Psoas muscle (tissue), 8 donors: ENCODE data around the gene TENT4A. TPM values are rescaled to one million over a fixed set of nuclear protein-coding genes. Genes with fewer than 3 reads are reported as not detected.

Experiments used
- ATAC-seq, 4 donors: fragments of 200-7000 bp; cut with Tn5 transposase; one replicate each; pipeline ENCODE4 v1.9.1; 2020; ENCODE audit warnings: moderate library complexity in 3 of 4, mild to moderate bottlenecking in 2 of 4
- DNase-seq, 2 donors: peaks; one replicate each; pipeline ENCODE4 v3.0.0-alpha.2; 2020
- H3K27ac ChIP-seq: fragments of 200-600 bp; one replicate; pipeline ENCODE4 v1.8.0; 2022
- H3K27me3 ChIP-seq, 3 donors: fragments of 200-600 bp in 1 of 3; one replicate each; pipeline versions ENCODE4 v1.6.1 to v1.8.0; 2013 to 2022; ENCODE audit warnings: low read length in 2 of 3, mild to moderate bottlenecking in 2 of 3, moderate library complexity in 1 of 3; ENCODE audit not compliant: insufficient read depth in 3 of 3
- H3K36me3 ChIP-seq, 2 donors: fragments of 200-600 bp in 1 of 2; one replicate each; pipeline versions ENCODE4 v1.6.1 to v1.8.0; 2013 to 2022; ENCODE audit warnings: low read depth in 1 of 2, mild to moderate bottlenecking in 1 of 2, moderate library complexity in 1 of 2; ENCODE audit not compliant: insufficient read depth in 1 of 2
- H3K4me1 ChIP-seq: fragments of 200-600 bp; one replicate; pipeline ENCODE4 v1.8.0; 2022
- H3K4me3 ChIP-seq: fragments of 200-600 bp; one replicate; pipeline ENCODE4 v1.8.0; 2022; ENCODE audit warnings: mild to moderate bottlenecking
- H3K9me3 ChIP-seq: fragments of 200-600 bp; one replicate; pipeline ENCODE4 v1.8.0; 2022
- WGBS, 3 donors: extraction: QIAGEN DNeasy Blood & Tissue Kit; methylation state at CpG; one replicate each; pipeline versions ENCODE4 v1.1.6 to v1.1.7; 2013; 5-methylcytosine and 5-hydroxymethylcytosine counted together
- intact Hi-C, 2 donors: fragments of 100-400 bp; cut with DNase I; formaldehyde crosslinking; loops; one replicate each; pipeline versions ENCODE4 v1.11.0 to v1.14.2; 2022
- polyA plus RNA-seq, 3 donors: library from polyadenylated mRNA; stranded (reverse); fragments of 200-250 nt; gene quantifications; one replicate each; pipeline ENCODE4 v1.2.3, GENCODE V29; 2013
- total RNA-seq, 4 donors: library from RNA; stranded (reverse); fragmentation: NEBNext Ultra II Directional in 2 of 4; extraction: Animal tissue kit (Norgen Biotek cat#: 25700) in 2 of 4; gene quantifications; one replicate each; pipeline versions ENCODE4 v1.2.1 to v1.2.4, GENCODE V29; 2021 to 2023
- TF ChIP-seq, protein P1 (sequence below): fragments of 200-600 bp; IDR thresholded peaks from one replicate; pipeline ENCODE4 v1.8.0; 2022; ENCODE audit warnings: antibody characterized with exemption
- donor health status: healthy with polysubstance abuse.
- donor health status: DM: no; HTN: no; CAD: no; lungs with moderate emphysema.
- donor health status: Bipolar disorder and iron deficiency.
- donor health status: healthy.
- donor health status: DM: yes; HTN: yes; CAD: no.
- donor health status: DM: no; HTN: no; CAD: no.
- donor health status: DM: no; HTN: no; CAD: no.
- donor health status: DM: yes; HTN: yes; CAD: no.

Gene TENT4A
- total and polyA plus RNA-seq, 7 donors: 5.0 to 19.2 (median 12.7) TPM

DNA sequence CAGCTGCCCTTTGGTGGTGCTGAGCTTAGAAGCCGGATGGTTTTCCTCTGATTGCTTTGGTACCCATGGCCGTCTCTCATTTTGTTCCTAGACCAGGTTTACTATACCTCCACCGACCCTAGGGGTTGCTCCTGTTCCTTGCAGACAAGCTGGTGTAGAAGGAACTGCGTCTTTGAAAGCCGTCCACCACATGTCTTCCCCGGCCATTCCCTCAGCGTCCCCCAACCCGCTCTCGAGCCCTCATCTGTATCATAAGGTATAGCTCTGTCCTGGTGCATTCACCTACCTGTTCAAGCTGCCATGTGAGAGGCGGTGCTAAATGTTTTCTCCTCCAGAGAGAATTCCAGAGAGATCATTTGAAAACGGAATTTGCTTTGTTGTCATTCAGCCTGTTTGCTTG, 39.5 kb downstream of the TENT4A start:
- Histone ChIP-seq H3K27ac (no peak overlapping the region), H3K9me3 (no peaks in the 10 kb centered on the region), H3K27me3 (no peaks in the 10 kb centered on the region), H3K4me3 (no peak overlapping the region), H3K36me3 (peaks cover 6 to 98% of the 10 kb centered on the region in 2 donors), H3K4me1 (no peaks in the 10 kb centered on the region)
- DNase-seq (peak in 1 of 2 donors; percentile 11), ATAC-seq (no peak)
- 94 to 96% (median 95%) methylated on average over 11 of the region's 11 CpGs for WGBS, 3 donors
- TF ChIP-seq, protein P1, sequence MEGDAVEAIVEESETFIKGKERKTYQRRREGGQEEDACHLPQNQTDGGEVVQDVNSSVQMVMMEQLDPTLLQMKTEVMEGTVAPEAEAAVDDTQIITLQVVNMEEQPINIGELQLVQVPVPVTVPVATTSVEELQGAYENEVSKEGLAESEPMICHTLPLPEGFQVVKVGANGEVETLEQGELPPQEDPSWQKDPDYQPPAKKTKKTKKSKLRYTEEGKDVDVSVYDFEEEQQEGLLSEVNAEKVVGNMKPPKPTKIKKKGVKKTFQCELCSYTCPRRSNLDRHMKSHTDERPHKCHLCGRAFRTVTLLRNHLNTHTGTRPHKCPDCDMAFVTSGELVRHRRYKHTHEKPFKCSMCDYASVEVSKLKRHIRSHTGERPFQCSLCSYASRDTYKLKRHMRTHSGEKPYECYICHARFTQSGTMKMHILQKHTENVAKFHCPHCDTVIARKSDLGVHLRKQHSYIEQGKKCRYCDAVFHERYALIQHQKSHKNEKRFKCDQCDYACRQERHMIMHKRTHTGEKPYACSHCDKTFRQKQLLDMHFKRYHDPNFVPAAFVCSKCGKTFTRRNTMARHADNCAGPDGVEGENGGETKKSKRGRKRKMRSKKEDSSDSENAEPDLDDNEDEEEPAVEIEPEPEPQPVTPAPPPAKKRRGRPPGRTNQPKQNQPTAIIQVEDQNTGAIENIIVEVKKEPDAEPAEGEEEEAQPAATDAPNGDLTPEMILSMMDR: no peak
- intact Hi-C loops: no loop called here

DNA sequence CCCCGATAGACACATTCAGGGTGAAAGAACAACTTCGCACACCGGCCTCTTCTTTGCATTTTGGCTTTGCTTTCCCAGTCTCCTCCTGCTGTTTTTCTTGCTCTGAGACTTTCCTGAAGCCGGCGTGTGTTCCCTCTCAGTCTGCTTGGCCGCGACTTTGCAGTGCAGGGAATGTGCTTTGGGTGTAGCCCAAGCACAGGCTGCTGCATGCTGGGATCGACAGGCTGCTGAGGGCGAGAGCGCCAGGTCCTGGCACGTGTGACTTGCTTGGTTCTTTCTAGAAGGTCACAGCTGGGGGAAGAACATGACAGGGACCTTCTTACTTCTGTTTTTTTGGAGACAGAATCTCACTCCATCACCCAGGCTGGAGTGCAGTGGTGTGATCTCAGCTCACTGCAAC, 40.6 kb downstream of the TENT4A start:
- no peak overlapping the region for H3K4me3 ChIP-seq
- WGBS, 3 donors: 54 to 79% (median 56%) methylated on average over 11 of the region's 11 CpGs
- intact Hi-C loops: no loop called here
- no peak overlapping the region for H3K27ac ChIP-seq
- H3K27me3 ChIP-seq: no peaks in the 10 kb centered on the region
- H3K4me1 ChIP-seq: no peaks in the 10 kb centered on the region
- peak in 1 of 2 donors; percentile 50 for DNase-seq
- peaks cover 6 to 98% of the 10 kb centered on the region in 2 donors for H3K36me3 ChIP-seq
- peak; percentile 47 to 73 (median 60) for ATAC-seq
- TF ChIP-seq, protein P1: no peak
- no peaks in the 10 kb centered on the region for H3K9me3 ChIP-seq

DNA sequence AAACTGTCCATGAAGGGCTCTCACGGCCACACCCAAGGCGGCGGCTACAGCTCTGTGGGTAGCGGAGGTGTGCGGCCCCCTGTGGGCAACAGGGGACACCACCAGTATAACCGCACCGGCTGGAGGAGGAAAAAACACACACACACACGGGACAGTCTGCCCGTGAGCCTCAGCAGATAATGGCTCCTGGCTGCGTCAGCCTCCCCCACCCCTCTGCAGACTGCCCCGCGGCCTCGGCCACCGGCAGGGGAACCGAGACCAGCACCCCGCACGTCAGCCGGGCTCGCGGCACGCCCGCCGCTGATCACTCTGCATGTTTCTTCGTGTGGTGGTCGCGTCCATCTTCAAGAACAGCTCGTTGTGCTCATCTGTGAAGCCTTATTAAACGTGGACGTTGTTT, 41.5 kb downstream of the TENT4A start:
- Histone ChIP-seq H3K9me3 (no peaks in the 10 kb centered on the region), H3K4me3 (no peak overlapping the region), H3K27ac (no peak overlapping the region), H3K4me1 (no peaks in the 10 kb centered on the region), H3K27me3 (no peaks in the 10 kb centered on the region), H3K36me3 (peaks cover 6 to 90% of the 10 kb centered on the region in 2 donors)
- WGBS, 3 donors: 95 to 97% (median 96%) methylated on average over 22 to 29 of the region's 29 CpGs
- intact Hi-C loops: no loop called here
- peak in 1 of 2 donors; percentile 26 for DNase-seq
- TF ChIP-seq, protein P1: no peak
- ATAC-seq: peak in 1 of 4 donors; percentile 23

DNA sequence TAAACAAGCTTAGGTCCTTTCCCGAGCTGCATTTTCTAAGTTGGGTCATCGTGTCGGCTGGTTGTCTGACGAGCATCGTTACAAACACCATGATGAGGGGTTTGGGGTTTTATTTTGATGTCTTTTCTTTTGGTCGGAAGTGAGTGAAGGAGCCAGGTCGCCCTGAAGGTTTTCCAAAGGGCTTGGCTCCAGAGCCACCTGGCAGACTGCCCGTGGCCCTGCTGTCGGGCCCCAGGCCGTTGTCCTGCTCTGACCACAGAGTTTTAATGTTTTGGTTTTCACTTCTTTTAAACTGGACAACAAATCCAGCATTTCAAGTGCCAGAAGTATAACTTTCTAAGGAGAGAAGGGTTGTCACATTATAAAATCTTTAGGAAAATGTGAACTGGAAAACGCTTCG, 42.3 kb downstream of the TENT4A start:
- ATAC-seq: no peak
- TF ChIP-seq, protein P1: no peak
- H3K27me3 ChIP-seq: no peaks in the 10 kb centered on the region
- no peaks in the 10 kb centered on the region for H3K9me3 ChIP-seq
- H3K4me3 ChIP-seq: no peak overlapping the region
- peaks cover 6 to 84% of the 10 kb centered on the region in 2 donors for H3K36me3 ChIP-seq
- intact Hi-C loops: no loop called here
- 65 to 82% (median 67%) methylated on average over 12 of the region's 12 CpGs for WGBS, 3 donors
- DNase-seq: peak in 1 of 2 donors; percentile 44
- no peaks in the 10 kb centered on the region for H3K4me1 ChIP-seq
- no peak overlapping the region for H3K27ac ChIP-seq

DNA sequence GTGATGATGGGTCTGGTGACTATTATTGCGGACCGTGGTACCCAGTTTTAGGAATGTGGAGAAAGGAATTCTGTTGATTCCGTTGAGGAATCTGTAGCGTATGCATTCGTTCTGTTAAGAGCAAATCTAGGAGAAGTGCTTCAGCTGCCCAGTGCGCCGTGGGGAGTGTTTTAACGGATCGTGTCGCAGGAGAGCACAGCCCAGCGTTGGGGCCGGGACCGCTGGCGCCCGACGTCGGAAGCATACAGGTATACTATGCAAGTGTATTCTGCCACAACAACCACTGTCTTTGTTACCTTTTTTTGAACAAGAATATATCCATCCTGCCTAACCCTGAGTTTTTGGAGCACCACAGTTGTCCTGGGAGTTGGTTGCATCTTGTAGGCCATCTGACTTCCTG, 42.7 kb downstream of the TENT4A start:
- no peak for ATAC-seq
- WGBS, 3 donors: 95 to 96% (median 96%) methylated on average over 17 of the region's 17 CpGs
- H3K4me1 ChIP-seq: no peaks in the 10 kb centered on the region
- peak in 1 of 2 donors; percentile 29 for DNase-seq
- no peaks in the 10 kb centered on the region for H3K27me3 ChIP-seq
- peaks cover 6 to 80% of the 10 kb centered on the region in 2 donors for H3K36me3 ChIP-seq
- H3K27ac ChIP-seq: no peak overlapping the region
- intact Hi-C loops: no loop called here
- no peaks in the 10 kb centered on the region for H3K9me3 ChIP-seq
- H3K4me3 ChIP-seq: no peak overlapping the region
- TF ChIP-seq, protein P1: no peak
